Measurements from ENCODE around the gene MYL3.
A peak's percentile ranks its signal among the peaks of the same experiment; 100 is the strongest.
"Not testable (repeated sequence)": the region's sequence is repeated elsewhere in the genome, so short reads cannot be mapped to it uniquely, and the experiment has no call there.

Gene MYL3

GRCh38 chr3:46824211-46824970 is 38.9 kb downstream of the MYL3 start:
- DNase-seq (ENCODE audit: low read depth): no peak

DNA sequence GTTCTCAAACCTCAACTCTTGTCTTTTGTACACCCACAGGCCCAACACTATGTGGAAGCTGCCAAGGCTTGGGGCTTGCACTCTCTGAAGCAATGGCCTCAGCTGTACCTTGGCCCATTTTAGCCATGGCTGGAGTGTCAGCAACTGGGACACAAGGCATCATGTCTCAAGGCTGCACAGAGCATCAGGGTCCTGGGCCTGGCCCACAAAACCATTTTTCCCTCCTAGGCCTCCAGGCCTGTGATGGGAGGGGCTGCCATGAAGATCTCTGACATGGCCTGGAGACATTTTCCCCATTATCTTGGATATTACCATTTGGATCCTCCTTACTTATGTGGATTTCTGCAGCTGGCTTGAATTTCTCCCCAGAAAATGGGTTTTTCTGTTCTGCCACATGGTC is 39.9 kb downstream of the MYL3 start:
- DNase-seq (ENCODE audit: low read depth): not testable (repeated sequence)

DNA sequence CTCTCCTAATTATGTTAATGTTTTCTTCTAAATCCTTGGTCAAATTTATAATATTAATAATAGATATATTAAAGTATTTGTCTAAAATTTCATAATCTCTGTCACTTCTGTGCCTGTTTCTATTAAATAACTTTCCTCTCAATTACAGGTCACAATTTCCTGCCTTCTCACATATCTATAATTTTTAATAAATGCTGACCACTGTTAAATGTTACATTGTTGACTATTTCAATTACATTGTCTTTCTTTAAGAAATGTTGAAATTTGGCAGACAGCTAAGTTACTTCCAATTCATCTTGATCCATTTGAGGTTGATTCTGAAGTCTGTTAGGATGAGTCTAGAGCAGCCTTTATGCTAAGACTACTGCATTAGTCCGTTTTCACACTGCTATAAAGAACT is 41.7 kb downstream of the MYL3 start:
- no peak for DNase-seq (ENCODE audit: low read depth)

GRCh38 chr3:46820852-46821251 is 42.4 kb downstream of the MYL3 start:
- DNase-seq (ENCODE audit: low read depth): no peak

DNA sequence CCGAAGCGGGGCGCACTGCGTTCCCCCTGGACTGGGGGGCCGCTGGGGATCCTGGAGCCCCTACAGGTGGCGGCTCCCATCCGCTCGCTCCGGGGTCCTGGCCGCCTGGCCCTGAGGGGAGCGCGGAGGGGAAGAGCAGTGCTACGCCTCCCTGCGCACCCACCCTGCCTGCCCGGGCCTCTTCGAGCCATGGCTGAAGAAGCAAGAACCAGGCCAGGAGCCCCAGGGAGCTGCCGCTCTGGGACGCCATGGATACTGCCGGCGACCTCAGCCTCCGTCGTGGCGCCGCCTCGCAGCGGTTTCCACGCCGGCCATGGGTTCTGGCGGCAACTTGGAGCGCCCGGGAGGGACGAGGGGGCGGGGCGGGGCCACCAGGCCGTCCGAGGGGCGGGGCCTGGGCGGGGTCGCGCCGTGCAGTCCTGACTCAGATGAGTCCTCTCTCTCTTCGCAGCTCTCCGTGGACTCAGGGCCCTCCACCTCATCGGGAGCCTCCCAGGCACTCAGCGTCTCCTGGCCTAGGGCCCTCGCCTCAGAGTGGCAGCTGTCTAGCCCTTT is 50.9 kb downstream of the MYL3 start:
- DNase-seq (ENCODE audit: low read depth): peak; percentile 67

DNA sequence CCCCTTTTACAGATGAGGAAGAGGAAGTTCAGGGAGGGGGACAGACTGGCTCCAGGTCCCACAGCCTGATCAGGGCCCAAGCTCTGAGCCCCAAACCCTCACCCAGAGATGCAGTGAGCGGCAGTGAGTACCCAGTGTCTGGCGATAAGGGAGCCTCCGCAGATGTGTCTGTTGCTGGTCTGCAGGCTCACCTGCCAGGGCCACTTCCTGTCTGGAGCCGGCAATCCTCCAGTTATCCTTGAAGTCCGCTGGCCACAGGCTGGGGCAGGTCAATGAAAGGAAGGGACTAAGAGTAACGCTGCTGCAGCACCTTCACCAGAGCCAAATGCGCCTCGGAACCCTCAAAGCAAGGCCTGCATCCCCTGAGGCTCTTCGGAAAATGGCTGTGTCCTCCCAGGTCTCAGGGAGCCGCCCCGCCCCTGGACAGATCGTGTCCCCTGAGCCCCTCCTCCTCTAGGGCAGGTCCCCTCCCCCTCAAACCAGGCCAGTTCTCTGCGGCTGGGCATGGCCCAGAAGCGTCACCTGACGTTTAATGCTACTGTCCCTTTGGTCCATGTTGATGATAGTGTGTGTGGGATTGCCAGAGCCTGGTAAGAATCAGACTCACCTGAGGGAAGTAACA is 51.5 kb downstream of the MYL3 start:
- DNase-seq (ENCODE audit: low read depth): no peak

GRCh38 chr3:46808766-46809165 is 54.5 kb downstream of the MYL3 start:
- not testable (repeated sequence) for DNase-seq (ENCODE audit: low read depth)

Data from ELR (cell line).